Tibial artery (tissue), 4 donors: Measurements from ENCODE around the gene STAT2.

ENCODE experiments used
- DNase-seq, 2 donors: peaks; one replicate each; pipeline ENCODE4 v3.0.0-alpha.2; 2019
- H3K27ac ChIP-seq, 2 donors: fragments of 200-600 bp; sonication (generic) in 1 of 2; 1 replicate in 1 of 2; 2 replicates in 1 of 2; pipeline ENCODE4 v1.5.1; 2018 to 2019; ENCODE audit warnings: mild to moderate bottlenecking in 1 of 2
- H3K27me3 ChIP-seq, 2 donors: fragments of 200-600 bp; sonication (generic) in 1 of 2; one replicate each; pipeline versions ENCODE4 v1.5.1 to v1.6.0; 2016 to 2019
- H3K36me3 ChIP-seq, 3 donors: fragments of 200-600 bp; sonication (generic) in 2 of 3; one replicate each; pipeline ENCODE4 v1.5.1; 2016 to 2019; ENCODE audit warnings: mild to moderate bottlenecking in 2 of 3
- H3K4me1 ChIP-seq, 4 donors: fragments of 200-600 bp; sonication (generic) in 2 of 4; 1 replicate in 3 of 4; 2 replicates in 1 of 4; pipeline ENCODE4 v1.5.1; 2016 to 2019
- H3K4me3 ChIP-seq, 2 donors: fragments of 200-600 bp; sonication (generic) in 1 of 2; 1 replicate in 1 of 2; 2 replicates in 1 of 2; pipeline ENCODE4 v1.5.1; 2018 to 2019; ENCODE audit warnings: mild to moderate bottlenecking in 2 of 2
- H3K9me3 ChIP-seq, 3 donors: fragments of 200-600 bp; sonication (generic) in 1 of 3; one replicate each; pipeline ENCODE4 v1.5.1; 2016 to 2019
- CTCF ChIP-seq, 2 experiments: fragments of 200-600 bp in 1 of 2; fragments of 450-650 bp in 1 of 2; IDR thresholded peaks; one replicate each; pipeline ENCODE4 v1.5.1; 2017 to 2019; ENCODE audit warnings: antibody characterized with exemption in 2 of 2, mild to moderate bottlenecking in 1 of 2, moderate library complexity in 1 of 2
- intact Hi-C: fragments of 100-400 bp; cut with DNase I; formaldehyde crosslinking; loops from one replicate; pipeline ENCODE4 v1.15.0; 2023; ENCODE audit warnings: low total_unique reads

Gene STAT2

GRCh38 chr12:56366948-56367347, 7.0 kb upstream of the STAT2 start:
- Histone ChIP-seq H3K27me3 (no peaks in the 10 kb centered on the region), H3K9me3 (no peaks in the 10 kb centered on the region), H3K27ac (no peak overlapping the region), H3K4me3 (no peak overlapping the region), H3K36me3 (no peaks in the 10 kb centered on the region), H3K4me1 (no peaks in the 10 kb centered on the region)
- no peak for DNase-seq
- no peak for TF ChIP-seq CTCF (IDR thresholded peaks at IDR 0.05)
- intact Hi-C loops, result no loop called here

- Histone ChIP-seq H3K36me3 (no peaks in the 10 kb centered on the region), H3K4me1 (peaks cover 0 to 20% (median 11%) of the 10 kb centered on the region in 4 donors), H3K27me3 (no peaks in the 10 kb centered on the region), H3K9me3 (no peaks in the 10 kb centered on the region), H3K27ac (no peak within 1 kb of the TSS), H3K4me3 (no peak within 1 kb of the TSS)
- TF ChIP-seq CTCF (IDR thresholded peaks at IDR 0.05), result no peak
- intact Hi-C loops, result no loop called here
- no peak for DNase-seq
Observed at GRCh38 chr12:56362130-56363059, 2.5 kb upstream of the STAT2 start, which contains the start of gene APOF. Gene APOF, minus strand, starts transcription at chr12:56362857. Its CDS starts 112 bp downstream, at chr12:56362745.

- Histone ChIP-seq H3K36me3 (peaks cover 0 to under 1% (median 0%) of the 10 kb centered on the region in 3 donors), H3K4me1 (peaks cover 0 to 24% (median 13%) of the 10 kb centered on the region in 4 donors), H3K9me3 (no peaks in the 10 kb centered on the region), H3K27me3 (no peaks in the 10 kb centered on the region), H3K27ac (no peak overlapping the region), H3K4me3 (no peak overlapping the region)
- no peak for DNase-seq
- intact Hi-C loops, result loop anchor here (2.0 kb wide), 1 partner anchor 103 kb away; no protein-coding TSS in a partner anchor
- TF ChIP-seq CTCF (IDR thresholded peaks at IDR 0.05), result no peak
Observed at GRCh38 chr12:56361487-56362129, 1.7 kb upstream of the STAT2 start.

- Histone ChIP-seq H3K9me3 (no peaks in the 10 kb centered on the region), H3K27me3 (no peaks in the 10 kb centered on the region), H3K27ac (peak overlapping the region; percentile 89 to 93), H3K4me1 (peaks cover 0 to 24% (median 13%) of the 10 kb centered on the region in 4 donors), H3K4me3 (peak overlapping the region; percentile 79 to 89), H3K36me3 (peaks cover 24 to 26% (median 25%) of the 10 kb centered on the region in 3 donors)
- intact Hi-C loops, result no loop called here
- no peak for TF ChIP-seq CTCF (IDR thresholded peaks at IDR 0.05)
- DNase-seq, result no peak
Observed at GRCh38 chr12:56358836-56359532, 923 bp downstream of the STAT2 start.

- Histone ChIP-seq H3K36me3 (peaks cover 88 to 98% (median 94%) of the 10 kb centered on the region in 3 donors), H3K4me1 (no peaks in the 10 kb centered on the region), H3K9me3 (no peaks in the 10 kb centered on the region), H3K27me3 (no peaks in the 10 kb centered on the region), H3K27ac (no peak overlapping the region), H3K4me3 (no peak overlapping the region)
- intact Hi-C loops, result no loop called here
- DNase-seq, result no peak
- no peak for TF ChIP-seq CTCF (IDR thresholded peaks at IDR 0.05)
Observed at GRCh38 chr12:56351325-56351724, 8.6 kb downstream of the STAT2 start.
